Astrocyte (in vitro differentiated cells and primary cell): ENCODE results near the gene ZHX3.

Experiments
- EZH2 ChIP-seq: IDR thresholded peaks from 2 replicates; pipeline ENCODE4 v1.6.1; 2012; ENCODE audit warnings: mild to moderate bottlenecking, low read length, inconsistent platforms; ENCODE audit not compliant: insufficient read depth
- TF ChIP-seq, protein P1 (sequence below): IDR thresholded peaks from 2 replicates; pipeline ENCODE4 v1.5.1; 2011; ENCODE audit warnings: low read depth, mild to moderate bottlenecking, inconsistent platforms, low read length, moderate library complexity; ENCODE audit not compliant: insufficient read depth

DNA sequence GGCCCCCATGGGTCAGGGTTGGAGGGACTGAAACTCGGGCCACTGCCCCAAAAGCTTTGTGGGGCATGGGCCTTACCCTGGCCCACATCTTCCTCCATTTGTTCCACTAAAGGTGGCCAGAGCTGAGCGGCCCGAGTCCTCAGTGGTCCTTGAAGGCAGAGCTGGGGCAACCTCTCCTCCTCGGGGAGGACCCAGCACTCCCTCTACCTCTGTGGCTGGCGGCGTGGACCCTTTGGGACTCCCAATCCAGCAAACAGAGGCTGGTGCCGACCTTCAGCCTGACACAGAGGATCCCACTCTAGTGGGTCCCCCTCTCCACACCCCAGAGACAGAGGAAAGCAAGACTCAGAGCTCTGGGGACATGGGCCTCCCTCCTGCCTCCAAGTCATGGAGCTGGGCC lies 32.4 kb upstream of the ZHX3 start:
- TF ChIP-seq, protein P1, sequence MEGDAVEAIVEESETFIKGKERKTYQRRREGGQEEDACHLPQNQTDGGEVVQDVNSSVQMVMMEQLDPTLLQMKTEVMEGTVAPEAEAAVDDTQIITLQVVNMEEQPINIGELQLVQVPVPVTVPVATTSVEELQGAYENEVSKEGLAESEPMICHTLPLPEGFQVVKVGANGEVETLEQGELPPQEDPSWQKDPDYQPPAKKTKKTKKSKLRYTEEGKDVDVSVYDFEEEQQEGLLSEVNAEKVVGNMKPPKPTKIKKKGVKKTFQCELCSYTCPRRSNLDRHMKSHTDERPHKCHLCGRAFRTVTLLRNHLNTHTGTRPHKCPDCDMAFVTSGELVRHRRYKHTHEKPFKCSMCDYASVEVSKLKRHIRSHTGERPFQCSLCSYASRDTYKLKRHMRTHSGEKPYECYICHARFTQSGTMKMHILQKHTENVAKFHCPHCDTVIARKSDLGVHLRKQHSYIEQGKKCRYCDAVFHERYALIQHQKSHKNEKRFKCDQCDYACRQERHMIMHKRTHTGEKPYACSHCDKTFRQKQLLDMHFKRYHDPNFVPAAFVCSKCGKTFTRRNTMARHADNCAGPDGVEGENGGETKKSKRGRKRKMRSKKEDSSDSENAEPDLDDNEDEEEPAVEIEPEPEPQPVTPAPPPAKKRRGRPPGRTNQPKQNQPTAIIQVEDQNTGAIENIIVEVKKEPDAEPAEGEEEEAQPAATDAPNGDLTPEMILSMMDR, result no peak
- TF ChIP-seq EZH2, result no peak
